B cell (primary cell): ENCODE measurements around the gene TIE1. TPM values are rescaled to one million over a fixed set of nuclear protein-coding genes. Genes with fewer than 3 reads are reported as not detected.

Experiments used
- ATAC-seq: fragments of 200-7000 bp; cut with Tn5 transposase; one replicate; pipeline ENCODE4 v1.10.0; 2021; ENCODE audit warnings: low read depth, mild to moderate bottlenecking, moderate number of reproducible peaks, moderate library complexity
- CTCF ChIA-PET: fragments of 350-600 bp; sonication (Branson Sonifier 250); formaldehyde crosslinking; loops from one replicate; lab custom pipeline; 2021; ENCODE audit warnings: antibody characterized with exemption, inconsistent platforms; lab: Charles Lee
- POLR2A ChIA-PET: fragments of 350-600 bp; sonication (Branson Sonifier 250); formaldehyde crosslinking; loops from one replicate; lab custom pipeline; 2021; ENCODE audit warnings: antibody characterized with exemption; lab: Charles Lee
- DNase-seq: peaks from one replicate; pipeline ENCODE4 v3.0.0; 2013
- H2AFZ ChIP-seq: 2 replicates; pipeline ENCODE4 v1.6.1; 2012; ENCODE audit warnings: mild to moderate bottlenecking, low read depth, low read length; ENCODE audit not compliant: insufficient read depth, poor library complexity, severe bottlenecking
- H3K27ac ChIP-seq, 2 donors: 1 replicate in 1 of 2; 2 replicates in 1 of 2; pipeline ENCODE4 v1.5.1; 2012 to 2013; ENCODE audit warnings: low read length in 2 of 2, mild to moderate bottlenecking in 2 of 2, moderate library complexity in 1 of 2
- H3K27me3 ChIP-seq, 4 experiments: fragments of 200-600 bp in 1 of 4; sonication (generic) in 1 of 4; replicated peaks in 1 of 4; 1 replicate in 2 of 4; 2 replicates in 2 of 4; pipeline versions ENCODE4 v1.6.1 to v1.7.0; 2013 to 2016; ENCODE audit warnings: low read length in 3 of 4, mild to moderate bottlenecking in 2 of 4, mixed read lengths in 1 of 4, moderate library complexity in 1 of 4; ENCODE audit not compliant: insufficient read depth in 4 of 4, control insufficient read depth in 3 of 4; ENCODE audit errors: control extremely low read depth in 1 of 4
- H3K36me3 ChIP-seq, 2 experiments: replicated peaks in 1 of 2; 1 replicate in 1 of 2; 2 replicates in 1 of 2; pipeline versions ENCODE4 v1.6.1 to v1.7.1; 2013; ENCODE audit warnings: low read length in 1 of 2; ENCODE audit not compliant: insufficient read depth in 2 of 2, control insufficient read depth in 1 of 2; ENCODE audit errors: control extremely low read depth in 1 of 2, extremely low read depth in 1 of 2
- H3K4me1 ChIP-seq, 2 donors: fragments of 200-600 bp in 1 of 2; sonication (generic) in 1 of 2; 1 replicate in 1 of 2; 2 replicates in 1 of 2; pipeline versions ENCODE4 v1.5.1 to v1.6.1; 2013 to 2017; ENCODE audit warnings: low read length in 2 of 2; ENCODE audit not compliant: control insufficient read depth in 2 of 2, insufficient read depth in 2 of 2
- H3K4me2 ChIP-seq: replicated peaks from 2 replicates; pipeline ENCODE3; 2012; ENCODE audit warnings: mild to moderate bottlenecking, low read depth, low read length; ENCODE audit not compliant: poor library complexity, severe bottlenecking
- H3K4me3 ChIP-seq, 5 experiments: fragments of 200-600 bp in 1 of 5; sonication (generic) in 1 of 5; 1 replicate in 3 of 5; 2 replicates in 2 of 5; pipeline versions ENCODE4 v1.5.1 to v1.7.0; 2011 to 2016; ENCODE audit warnings: low read length in 4 of 5, mild to moderate bottlenecking in 4 of 5, low read depth in 2 of 5, control low read depth in 1 of 5, moderate library complexity in 1 of 5; ENCODE audit not compliant: insufficient read depth in 1 of 5; ENCODE audit errors: control extremely low read depth in 1 of 5, extremely low read depth in 1 of 5
- H3K79me2 ChIP-seq: fragments of 200-600 bp; sonication (generic); one replicate; pipeline ENCODE4 v1.6.0; 2016; ENCODE audit warnings: low read length; ENCODE audit not compliant: control insufficient read depth, insufficient read depth
- H3K9ac ChIP-seq: fragments of 200-600 bp; sonication (generic); 2 replicates; pipeline ENCODE4 v1.6.1; 2017; ENCODE audit warnings: mild to moderate bottlenecking, low read length, moderate library complexity
- H3K9me3 ChIP-seq, 3 donors: one replicate each; pipeline versions ENCODE4 v1.6.1 to v1.7.1; 2013; ENCODE audit warnings: low read length in 2 of 3; ENCODE audit not compliant: control insufficient read depth in 2 of 3, insufficient read depth in 1 of 3; ENCODE audit errors: control extremely low read depth in 1 of 3
- H4K20me1 ChIP-seq: 2 replicates; pipeline ENCODE4 v1.6.0; 2012; ENCODE audit warnings: mild to moderate bottlenecking, low read length; ENCODE audit not compliant: insufficient read depth, control insufficient read depth, poor library complexity, severe bottlenecking
- H3K27ac Mint-ChIP-seq: one replicate; pipeline ENCODE4 v1.8.0; 2021; ENCODE audit warnings: mixed read lengths
- H3K27me3 Mint-ChIP-seq: one replicate; pipeline ENCODE4 v1.8.0; 2021; ENCODE audit warnings: mixed read lengths
- H3K4me1 Mint-ChIP-seq: one replicate; pipeline ENCODE4 v1.8.0; 2021; ENCODE audit warnings: mixed read lengths
- H3K4me3 Mint-ChIP-seq: one replicate; pipeline ENCODE4 v1.8.0; 2021; ENCODE audit warnings: mixed read lengths
- H3K9me3 Mint-ChIP-seq: one replicate; pipeline ENCODE4 v1.8.0; 2022; ENCODE audit warnings: mixed read lengths; ENCODE audit not compliant: insufficient read depth
- CTCF ChIP-seq: fragments of 200-600 bp; IDR thresholded peaks from one replicate; pipeline ENCODE4 v1.8.0; 2022; ENCODE audit warnings: antibody characterized with exemption, mild to moderate bottlenecking
- EZH2 ChIP-seq: IDR thresholded peaks from 2 replicates; pipeline ENCODE4 v1.6.1; 2012; ENCODE audit warnings: borderline replicate concordance, low read depth, mild to moderate bottlenecking, moderate library complexity, low read length; ENCODE audit not compliant: insufficient read depth, poor library complexity, severe bottlenecking
- WGBS: methylation state at CpG from one replicate; pipeline ENCODE4 v1.1.5; 2013; ENCODE audit warnings: missing lambda C conversion rate; ENCODE audit not compliant: insufficient coverage; 5-methylcytosine and 5-hydroxymethylcytosine counted together
- intact Hi-C: fragments of 100-400 bp; cut with micrococcal nuclease; formaldehyde crosslinking; loops from one replicate; pipeline ENCODE4 v1.10.0; 2022
- polyA plus RNA-seq: library from polyadenylated mRNA; depleted of rRNA; stranded (reverse); fragments of >200 nt; gene quantifications from 2 replicates; pipeline ENCODE4 v1.2.3, GENCODE V29; 2012
- total RNA-seq, 2 donors: library from RNA; stranded (reverse); fragments of 120-200 nt in 1 of 2; gene quantifications; 1 replicate in 1 of 2; 2 replicates in 1 of 2; pipeline versions ENCODE4 v1.2.3 to v1.2.4, GENCODE V29; 2013 to 2022

Gene TIE1
- total and polyA plus RNA-seq, 2 donors (not counting 1 experiment from before 2014, with no cell fraction given): 0.10 TPM; not detected in 1

- no peaks in the 10 kb centered on the region for H3K9me3 Mint-ChIP-seq
- WGBS: 1% methylated on average over 46 of the region's 48 CpGs
- H3K36me3 ChIP-seq: peaks cover 0 to 30% of the 10 kb centered on the region in 2 experiments
- ATAC-seq (peak; percentile 40), DNase-seq (peak; percentile 62)
- peaks cover 52% of the 10 kb centered on the region for H3K79me2 ChIP-seq
- intact Hi-C loops: loop anchor here (5.0 to 10.0 kb wide), 4 partner anchors 285 to 665 kb away; partner anchors contain the start of genes C1orf50, KDM4A, P3H1 and SLC2A1
- H3K4me2 ChIP-seq: peak overlapping the region; percentile 100
- ChIA-PET CTCF (interaction anchor here (0.9 to 2.5 kb wide), 9 partner anchors 9 to 294 kb away, joined by 3 to 14 read pairs (median 6); partner anchors contain the start of genes MED8 and SZT2), POLR2A (interaction anchor here (0.5 to 2.5 kb wide), 9 partner anchors 9 to 600 kb away, joined by 3 to 34 read pairs (median 3); partner anchors contain the start of genes C1orf50, CDC20, KDM4A and MED8)
- peaks cover 45% of the 10 kb centered on the region for H3K4me1 Mint-ChIP-seq
- H3K9me3 ChIP-seq: no peaks in the 10 kb centered on the region
- H3K9ac ChIP-seq: peak overlapping the region; percentile 86
- peak overlapping the region; percentile 87 for H2AFZ ChIP-seq
- TF ChIP-seq CTCF (no peak), EZH2 (no peak)
- H3K4me3 ChIP-seq: peak overlapping the region; percentile 64 to 90 (median 81)
- peak overlapping the region; percentile 93 for H3K4me3 Mint-ChIP-seq
- no peaks in the 10 kb centered on the region for H3K27me3 ChIP-seq
- peak overlapping the region; percentile 56 to 96 for H3K27ac ChIP-seq
- no peaks in the 10 kb centered on the region for H3K27me3 Mint-ChIP-seq
- H3K4me1 ChIP-seq: peaks cover 18 to 26% of the 10 kb centered on the region in 2 donors
- peak overlapping the region; percentile 94 for H3K27ac Mint-ChIP-seq
- H4K20me1 ChIP-seq: peaks cover 32% of the 10 kb centered on the region
These were observed 66.5 kb downstream of the TIE1 start for GRCh38 chr1:43367026-43367903.
